Activated CD4-positive, alpha-beta T cell treated with anti-CD3 and anti-CD28 coated beads, Interleukin-2, amount 50 U/mL, for 24 hours (primary cell): ENCODE measurements around the gene GNA12.

Source experiments
- DNase-seq, 2 donors: peaks; one replicate each; pipeline ENCODE4 v3.0.0-alpha.2; 2020; ENCODE audit warnings: low read depth in 1 of 2, low spot score in 1 of 2

GNA12 gene

DNA sequence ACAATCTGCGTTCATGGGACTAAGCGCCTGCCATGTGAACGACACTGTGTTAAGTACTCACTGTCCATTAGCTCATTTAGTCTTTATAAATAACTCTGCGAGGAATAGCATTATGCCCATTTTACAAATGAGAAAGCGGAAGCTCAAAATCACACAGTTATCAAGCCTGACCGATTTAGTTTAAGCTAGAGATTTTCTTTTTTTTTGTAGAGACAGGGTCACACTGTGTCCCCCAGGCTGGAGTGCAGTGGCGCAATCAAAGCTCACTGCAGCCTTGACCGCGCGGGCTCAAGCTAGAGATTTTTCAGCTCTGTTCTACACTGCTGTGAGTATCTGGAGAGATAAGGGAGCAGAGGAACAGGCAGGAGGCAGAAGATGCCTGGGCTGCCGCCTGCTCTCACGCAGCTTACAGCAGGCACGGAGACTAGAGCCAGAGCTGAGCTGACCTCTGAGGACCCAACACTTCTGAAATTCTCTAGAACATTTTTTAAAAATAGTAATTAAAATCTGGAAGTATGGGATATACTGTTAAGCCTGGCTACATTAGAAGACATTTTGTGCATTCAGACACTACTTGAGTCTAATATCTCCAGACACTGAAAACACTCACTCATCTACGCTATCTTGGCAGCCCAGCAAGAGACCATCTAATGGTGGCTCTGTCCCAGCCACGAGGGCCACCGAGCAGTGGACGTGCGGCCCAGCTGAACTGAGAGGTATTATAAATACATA lies 38.7 kb downstream of the GNA12 start:
- DNase-seq = no peak

DNA sequence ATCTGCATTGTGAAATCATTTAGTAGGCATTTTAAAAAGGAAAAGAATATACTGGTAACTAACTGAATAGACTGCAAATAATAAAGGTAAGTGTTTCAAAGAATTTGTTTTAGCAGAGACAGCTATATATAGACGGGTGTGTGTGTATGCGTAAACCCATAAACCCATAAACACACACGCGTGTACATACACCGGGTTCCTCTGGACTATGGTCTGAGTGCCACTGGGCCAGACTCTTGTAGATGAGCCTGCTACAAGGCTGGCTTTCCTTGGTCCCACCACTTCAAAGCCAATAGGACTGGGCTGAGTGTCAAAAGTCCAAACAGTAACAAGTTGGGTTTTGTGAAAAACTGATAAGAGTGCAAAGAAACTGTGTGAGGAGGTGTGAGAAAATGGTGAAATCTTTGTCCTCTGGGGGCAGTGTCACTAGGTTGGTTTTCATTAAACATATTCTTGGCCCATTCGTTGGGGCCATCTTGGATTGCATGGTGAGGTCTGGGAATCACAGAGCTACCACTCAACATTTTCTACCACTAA lies 39.8 kb downstream of the GNA12 start:
- DNase-seq = no peak

DNA sequence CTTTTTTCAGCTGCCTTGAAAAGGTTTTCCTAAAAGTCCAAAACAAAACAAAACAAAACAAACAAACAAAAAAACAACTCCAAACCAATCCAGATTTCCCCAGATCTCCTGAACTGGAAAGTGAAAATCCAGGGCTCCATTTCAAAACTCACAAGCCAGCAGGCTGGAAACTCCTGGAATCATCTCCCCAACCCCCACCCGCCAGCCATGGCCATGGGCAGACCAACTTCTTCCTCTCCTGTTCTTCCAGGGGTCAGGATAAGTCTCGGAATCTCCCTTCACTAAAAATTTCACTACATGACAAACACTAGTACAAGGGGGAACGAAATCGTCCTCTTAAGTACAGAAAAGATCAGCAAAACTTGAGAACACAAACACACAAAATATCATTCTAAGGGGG lies 40.4 kb downstream of the GNA12 start:
- no peak for DNase-seq

DNA sequence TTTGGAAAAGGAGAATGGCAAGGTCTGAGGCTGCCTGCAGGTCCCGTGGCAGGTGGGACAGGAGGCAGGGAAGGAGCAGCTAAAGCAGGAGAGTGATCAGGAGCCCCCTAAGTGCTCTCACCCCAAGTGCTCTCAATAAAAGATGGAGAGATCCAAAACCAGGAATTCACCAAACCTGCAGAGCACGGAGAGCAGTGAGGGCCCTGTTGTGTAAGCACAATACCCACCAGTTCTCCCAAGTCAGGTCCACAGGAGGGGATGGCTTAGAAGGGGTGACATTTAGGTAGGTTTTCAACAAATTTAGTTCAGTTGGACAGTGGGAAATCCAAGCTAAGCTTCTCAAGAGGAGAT lies 40.8 kb downstream of the GNA12 start:
- DNase-seq = no peak

DNA sequence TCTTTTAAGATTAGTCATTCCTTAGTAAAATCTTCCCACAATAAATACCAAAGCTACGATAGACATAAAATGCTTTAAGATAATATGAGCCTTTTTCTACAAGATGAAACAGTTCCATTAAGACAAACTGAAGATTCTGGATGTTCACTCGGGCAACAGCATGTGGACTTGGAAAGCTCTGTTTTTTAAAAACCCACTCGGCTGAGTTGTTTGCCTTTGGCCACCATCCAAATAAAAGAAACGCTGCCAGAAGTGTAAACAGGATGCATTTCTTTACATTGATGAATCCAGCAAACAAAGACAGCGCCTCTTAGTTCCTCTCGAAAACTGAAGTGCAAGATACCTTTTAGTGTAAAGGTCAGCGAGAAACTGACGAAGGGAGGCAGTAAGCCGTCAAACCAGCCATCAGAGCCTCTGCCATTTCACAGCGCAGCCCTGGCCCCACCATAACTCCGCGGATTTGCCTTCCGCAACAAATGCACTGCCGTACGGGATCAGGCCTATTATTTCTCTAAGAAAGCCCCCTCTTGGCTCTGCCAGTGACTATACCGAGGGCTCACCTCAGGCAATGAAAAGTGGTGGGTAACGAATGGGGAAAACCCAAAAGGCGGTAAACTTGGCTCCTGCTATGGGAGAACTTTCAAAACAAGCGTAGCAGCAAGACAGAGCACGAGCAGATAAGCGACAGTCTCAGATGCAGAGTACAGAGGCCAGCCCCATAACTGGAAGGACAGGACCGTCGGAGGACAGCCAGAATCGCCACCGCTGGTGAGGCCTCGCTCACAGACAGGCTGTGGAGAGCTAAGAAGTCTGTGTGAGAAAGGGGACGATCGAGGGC lies 41.4 kb downstream of the GNA12 start:
- DNase-seq = no peak

DNA sequence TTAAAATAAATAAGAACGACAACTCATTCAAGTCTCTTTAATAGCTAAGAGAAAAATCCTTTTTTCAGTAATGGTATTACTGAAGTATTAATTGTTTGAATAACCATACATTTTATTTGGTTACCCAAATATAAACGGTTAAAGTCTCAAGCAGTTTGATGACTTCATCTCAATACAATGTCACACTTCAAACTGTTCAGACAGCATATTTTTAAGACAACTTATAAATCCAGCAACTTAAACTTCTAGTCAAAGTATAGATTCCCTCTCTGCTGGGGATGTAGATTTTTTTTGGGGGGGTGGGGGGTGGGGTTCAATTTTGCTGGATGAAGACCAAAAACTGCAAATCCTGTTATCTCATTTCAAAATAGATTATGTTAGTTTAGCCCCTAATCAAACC lies 42.0 kb downstream of the GNA12 start:
- no peak for DNase-seq

DNA sequence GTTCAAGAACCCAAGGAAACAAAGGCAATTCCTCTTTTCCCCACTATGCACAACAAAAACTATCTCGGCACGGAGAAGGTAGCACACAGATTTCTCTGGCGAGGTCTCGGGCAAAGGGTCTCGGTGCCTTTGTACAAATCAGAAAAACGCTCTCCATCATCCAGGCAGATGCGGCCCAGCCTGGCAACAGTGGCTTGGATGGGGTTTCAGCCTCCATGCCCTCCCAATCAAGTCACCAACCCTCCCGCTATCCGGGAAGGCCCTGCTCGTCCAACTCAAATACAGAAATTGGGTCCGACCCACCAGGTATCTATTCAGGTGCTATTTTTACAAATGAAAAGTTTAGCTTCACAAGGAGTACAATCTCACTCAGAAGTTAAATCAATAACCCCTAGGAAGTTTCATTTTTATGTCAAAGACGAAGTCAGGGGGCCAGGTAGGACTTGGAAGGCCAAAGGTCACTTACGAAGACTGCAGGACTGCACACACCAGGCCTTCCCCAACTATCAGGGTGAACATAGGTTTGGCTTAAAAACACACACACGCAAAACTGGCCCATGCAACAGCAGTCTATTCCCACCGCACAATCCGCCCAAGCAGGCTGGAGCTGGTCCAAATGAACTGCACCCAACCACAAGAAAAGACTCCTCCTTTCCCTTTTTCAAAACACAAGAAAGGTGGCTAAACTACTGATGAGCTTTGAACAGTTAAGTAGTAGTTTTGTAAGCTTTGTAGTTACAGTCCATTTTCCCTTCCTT lies 43.0 kb downstream of the GNA12 start:
- DNase-seq = no peak

DNA sequence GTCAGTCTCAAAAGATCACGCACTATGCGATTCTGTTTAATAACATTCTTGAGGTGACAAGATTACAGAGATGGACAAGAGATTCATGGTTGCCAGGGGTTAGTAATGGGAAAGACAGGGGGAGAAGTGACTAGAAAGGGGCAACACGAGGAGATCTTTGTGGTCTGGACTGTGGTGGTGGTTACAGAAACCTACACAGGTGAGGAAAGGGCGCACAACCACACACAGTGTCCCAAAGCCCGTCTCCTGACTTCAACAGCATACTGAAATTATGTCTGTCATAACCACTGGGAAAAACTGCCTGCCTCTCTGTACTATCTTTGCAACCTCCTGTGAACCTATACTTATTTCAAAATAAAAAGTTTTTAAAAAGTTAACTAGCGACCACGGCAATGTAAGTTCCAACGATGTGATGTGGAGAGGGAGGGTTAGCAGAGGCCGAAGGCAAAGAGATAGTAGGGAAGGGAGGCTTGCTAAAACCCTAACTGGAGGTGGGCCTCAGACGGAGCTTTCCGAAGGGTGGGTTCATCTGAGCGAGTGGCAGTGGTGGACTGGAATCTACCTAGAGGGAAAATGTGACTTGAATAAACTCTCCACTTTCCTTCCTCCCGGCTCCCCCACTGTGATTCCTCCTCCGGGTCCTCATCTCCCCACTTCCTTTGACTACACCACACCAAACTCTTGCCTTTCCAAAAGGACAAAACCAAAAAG lies 43.7 kb downstream of the GNA12 start:
- no peak for DNase-seq

DNA sequence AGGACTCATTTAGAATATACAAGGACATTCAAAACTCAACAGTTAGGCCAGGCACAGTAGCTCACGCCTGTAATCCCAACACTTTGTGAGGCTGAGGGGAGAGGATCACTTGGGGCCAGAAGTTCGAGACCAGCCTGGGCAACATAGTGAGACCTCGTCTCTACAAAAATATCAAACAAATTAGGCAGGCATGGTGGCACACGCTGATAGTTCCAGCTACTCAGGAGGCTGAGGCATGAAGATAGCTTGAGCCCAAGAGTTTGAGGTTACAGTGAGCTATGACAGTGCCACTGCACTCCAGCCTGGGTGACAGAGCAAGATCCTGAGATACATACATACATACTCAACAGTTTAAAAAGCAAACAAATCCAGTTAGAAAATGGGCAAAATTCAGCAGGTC lies 44.9 kb downstream of the GNA12 start:
- no peak for DNase-seq

DNA sequence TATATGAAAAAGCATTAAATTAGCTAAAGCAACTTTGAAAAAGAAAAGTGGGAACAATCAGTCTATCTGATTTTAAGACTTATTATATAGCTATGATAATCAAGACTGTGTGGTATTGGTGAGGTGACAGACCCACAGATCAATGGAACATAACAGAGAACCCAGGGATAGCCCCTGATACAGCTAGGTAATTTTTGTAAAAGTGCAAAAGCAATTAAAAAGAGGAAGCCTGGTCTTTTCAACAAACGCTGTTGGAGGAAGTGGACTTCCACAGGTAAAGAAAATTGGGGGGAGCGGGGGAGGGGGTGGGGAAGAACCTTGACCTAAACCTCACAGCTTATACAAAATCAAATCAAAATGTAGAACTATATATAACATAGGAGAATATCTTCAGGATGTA lies 45.4 kb downstream of the GNA12 start:
- DNase-seq = no peak

DNA sequence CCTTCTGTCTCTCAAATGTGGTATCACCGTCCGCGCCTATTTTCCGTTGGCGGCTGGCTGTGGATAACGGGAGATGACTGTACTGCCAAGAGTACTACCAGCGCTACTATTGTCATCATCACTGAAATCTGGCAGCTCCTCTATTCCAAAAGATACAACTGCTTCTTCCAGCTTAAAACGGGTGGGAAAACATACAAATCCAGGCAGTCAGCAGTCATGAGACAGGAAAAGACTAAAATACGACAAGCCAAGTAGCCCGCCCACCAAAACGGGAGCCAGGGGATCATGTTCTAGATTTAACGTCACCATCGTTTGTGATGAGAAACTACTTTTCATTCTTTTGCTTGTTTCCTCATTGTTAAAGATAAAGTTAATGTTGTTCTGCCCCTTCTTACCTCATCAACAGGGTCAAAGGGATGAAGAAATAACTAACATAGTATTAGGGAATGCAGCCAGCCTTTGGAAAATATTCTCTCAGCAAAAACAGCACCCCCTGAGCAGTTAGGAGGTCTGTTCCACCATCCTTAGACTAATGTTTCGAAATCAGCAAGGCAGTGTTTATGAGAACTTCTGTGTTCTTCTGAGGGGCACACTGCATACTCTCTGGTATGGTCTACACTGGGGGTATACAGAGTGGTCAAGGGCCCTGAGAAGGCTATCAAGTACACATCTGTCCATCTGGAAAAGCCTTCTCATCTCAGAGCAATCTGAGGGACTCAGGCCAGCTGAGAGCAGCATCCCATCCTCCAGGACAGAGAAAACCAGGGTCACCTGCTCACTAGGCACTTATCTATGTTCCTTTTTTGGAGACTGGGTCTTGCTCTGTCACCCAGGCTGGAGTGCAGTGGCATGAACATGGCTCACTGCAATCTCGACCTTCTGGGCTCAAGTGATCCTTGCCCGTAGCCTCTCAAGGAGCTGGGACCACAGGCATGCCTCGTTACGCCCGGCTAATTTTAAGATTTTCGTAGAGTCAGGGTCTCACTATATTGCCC lies 47.5 kb downstream of the GNA12 start:
- DNase-seq = no peak

DNA sequence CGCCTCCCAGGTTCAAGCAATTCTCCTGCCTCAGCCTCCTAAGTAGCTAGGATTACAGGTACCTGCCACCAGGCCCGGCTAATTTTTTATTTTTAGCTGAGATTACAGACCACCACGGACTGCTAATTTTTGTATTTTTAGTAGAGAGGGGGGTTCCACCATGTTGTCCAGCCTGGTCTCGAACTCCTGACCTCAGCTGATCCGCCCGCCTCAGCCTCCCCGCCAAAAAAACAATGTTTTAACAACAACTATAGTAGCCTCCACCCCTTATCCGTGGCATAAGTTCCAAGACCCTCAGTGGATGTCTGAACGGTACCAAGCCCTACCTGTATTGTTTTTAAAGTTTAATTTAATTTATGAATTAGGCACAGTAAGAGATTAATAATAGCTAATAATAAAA lies 48.2 kb downstream of the GNA12 start:
- DNase-seq = no peak

DNA sequence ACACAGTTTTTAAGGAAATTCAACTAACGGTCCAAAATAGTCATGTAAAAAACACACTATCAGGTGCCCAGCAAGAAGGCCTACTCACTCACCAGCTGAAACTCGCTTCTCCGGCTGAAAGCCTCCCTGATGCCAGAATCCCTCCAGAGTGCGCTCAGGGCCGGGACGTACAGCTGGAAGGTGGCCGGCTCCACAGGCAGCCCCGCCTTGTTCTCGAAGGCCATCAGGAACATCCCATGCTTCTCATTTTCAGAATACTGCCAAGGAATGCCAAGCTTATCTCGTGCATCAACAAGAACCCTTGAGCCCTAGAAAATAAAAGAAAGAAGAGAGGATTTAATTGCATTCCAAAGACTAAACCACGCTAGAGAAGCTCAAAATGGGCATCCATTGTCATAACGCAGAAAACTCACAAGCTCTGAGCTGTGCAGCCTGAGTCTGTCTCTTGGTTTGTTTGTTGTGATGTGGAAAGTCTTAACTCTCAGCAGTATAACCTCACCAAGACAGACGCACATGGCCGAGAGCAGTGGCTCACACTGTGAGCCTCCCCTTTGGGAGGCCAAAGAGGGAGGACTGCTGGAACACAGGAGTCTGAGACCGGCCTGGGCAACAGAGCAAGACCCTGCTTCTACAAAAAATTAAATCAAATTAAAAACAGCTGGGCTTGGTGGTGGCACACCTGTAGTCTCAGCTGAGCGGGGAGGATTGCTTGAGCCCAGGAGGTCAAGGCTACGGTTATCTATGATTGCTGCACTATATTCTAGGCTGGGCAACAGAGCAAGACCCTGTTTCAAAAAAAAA lies 49.1 kb downstream of the GNA12 start:
- DNase-seq = no peak

DNA sequence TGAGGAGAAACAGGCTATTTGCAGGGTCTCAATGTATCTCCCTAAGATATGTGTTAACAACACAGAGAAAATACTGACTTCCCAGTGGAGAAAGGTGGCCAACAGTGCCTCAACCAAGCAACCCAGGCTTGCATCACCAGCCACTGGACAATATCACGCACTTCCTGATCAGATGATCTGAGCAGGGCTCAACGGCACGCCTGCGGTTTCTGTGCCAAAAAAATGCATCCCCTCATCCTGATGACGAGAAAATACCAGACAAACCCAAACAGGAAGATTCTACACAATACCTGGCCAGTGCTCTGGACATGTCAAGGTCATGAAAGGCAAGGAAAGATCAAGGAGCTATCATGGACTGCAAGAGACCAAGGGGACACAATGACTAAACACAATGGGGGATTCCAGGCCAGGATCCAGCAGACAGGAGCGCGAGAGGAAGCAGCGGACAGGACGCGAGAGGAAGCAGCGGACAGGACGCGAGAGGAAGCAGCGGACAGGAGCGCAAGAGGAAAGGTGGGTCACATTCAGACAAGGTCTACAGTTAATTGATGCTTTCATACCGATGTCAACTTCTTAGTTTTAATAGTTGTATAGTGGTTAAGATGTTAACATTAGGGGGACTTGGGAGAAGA lies 51.1 kb downstream of the GNA12 start:
- no peak for DNase-seq

DNA sequence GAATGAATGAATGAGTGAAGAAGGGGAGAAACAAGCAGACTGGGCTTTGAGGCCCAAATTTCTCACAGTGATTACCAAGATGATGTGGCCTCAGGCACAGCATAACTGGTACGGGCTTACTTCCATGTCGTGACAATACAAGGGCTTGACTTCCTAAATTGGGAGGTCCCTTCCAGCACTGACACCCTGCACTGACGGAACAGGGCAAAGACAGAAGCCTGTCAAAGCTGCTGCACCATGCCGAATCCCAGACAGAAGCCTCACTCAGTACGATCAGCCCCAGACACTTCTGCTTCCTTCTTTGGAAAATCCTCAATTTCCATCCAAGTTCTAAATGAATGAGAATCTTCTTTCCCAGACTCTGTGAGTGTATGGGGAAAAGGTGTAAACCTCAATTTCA lies 51.9 kb downstream of the GNA12 start:
- no peak for DNase-seq

DNA sequence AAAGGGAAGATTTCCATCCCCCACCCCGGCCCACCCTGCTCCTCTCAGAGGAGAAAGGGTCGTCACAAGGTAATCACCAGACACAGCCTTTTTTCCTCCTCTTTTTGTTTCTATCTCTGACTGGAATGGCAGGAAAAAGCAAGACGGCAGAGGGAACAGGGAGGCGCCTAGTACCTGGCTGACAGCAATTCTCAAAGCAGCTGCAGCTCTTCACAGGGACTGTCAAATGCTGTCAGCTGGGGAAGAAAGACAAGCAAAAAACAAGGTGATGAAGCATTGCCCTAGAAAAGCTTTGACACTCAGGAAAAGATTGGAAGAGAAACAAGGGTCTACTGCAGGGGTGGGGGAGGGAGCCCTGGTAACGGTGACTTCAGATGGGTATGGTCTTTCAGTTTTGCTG lies 52.7 kb downstream of the GNA12 start:
- DNase-seq = no peak

DNA sequence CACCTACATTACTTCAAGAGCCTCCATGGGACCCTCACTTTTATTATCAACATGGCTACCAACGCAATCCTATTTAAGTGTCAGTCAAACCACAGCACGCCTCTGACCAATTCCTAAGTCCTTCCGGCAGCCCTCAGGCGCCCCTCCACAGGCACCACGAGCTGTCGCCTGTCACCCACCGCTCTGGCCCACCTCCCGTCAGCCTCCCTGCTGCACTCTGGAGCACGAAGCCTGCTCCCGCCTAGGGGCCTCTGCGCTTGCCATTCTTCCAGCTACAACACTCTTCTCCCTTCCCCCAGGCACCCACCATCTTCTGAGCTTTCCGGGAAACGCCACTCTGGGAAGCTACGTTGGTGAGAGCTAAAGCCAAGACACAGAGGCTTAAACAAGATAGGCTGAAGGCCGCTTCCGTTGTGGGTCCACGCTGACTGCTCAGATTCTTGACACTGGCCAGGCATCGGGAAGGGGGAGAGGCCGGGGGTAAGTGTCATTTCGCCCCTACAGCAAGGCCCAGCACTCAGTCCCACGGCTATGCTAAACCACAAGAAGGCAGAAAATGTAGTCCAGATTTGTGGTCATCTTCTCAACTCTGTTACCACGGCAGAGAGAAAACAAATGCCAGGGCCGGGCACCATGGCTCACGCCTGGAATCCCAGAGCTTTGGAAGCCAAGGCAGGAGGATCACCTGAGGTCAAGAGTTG lies 56.7 kb downstream of the GNA12 start:
- DNase-seq = no peak

DNA sequence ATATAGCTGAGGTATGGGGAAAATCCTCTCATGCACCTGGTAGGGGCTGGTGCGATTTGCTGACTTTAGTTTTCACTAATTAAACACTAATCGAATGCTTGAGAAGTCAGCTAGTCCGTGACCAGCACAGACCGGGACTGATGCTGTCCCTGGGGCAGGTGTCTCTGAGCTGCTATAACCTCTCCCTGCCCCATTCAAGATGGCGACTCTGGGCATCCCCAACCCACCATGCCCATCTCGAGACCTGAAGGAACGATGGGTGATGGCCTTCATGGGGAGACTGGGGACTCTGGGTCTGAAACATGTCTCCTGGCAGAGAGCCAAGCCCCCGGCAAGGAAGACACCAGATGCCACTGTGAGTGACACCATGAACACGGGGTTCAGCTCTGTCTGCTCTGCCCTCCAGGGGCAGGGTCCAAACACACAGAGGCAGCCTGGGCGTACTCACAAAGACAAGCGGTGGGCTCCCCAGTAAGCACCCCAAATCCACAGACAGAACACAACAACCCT lies 57.4 kb downstream of the GNA12 start:
- no peak for DNase-seq
